ENCODE results near the gene SEMA3G. TPM values are rescaled to one million over a fixed set of nuclear protein-coding genes. Genes with fewer than 3 reads are reported as not detected.

The SEMA3G gene
- total RNA-seq, 2 donors from 2014 or later, result 2.4 to 2.6 TPM

DNA sequence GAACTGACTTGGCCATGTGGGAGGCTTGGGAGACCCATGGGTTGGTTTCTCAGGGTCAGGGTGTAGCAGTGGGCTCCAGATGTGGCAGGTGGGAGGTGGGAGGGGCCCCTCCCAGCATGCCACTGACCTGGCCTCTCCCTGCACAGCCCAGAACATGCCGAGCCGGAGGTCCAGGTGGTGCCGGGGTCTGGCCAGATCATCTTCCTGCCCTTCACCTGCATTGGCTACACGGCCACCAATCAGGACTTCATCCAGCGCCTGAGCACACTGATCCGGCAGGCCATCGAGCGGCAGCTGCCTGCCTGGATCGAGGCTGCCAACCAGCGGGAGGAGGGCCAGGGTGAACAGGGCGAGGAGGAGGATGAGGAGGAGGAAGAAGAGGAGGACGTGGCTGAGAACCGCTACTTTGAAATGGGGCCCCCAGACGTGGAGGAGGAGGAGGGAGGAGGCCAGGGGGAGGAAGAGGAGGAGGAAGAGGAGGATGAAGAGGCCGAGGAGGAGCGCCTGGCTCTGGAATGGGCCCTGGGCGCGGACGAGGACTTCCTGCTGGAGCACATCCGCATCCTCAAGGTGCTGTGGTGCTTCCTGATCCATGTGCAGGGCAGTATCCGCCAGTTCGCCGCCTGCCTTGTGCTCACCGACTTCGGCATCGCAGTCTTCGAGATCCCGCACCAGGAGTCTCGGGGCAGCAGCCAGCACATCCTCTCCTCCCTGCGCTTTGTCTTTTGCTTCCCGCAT lies 42.3 kb upstream of the SEMA3G start:
- no peak for DNase-seq
- Histone ChIP-seq H3K27ac (no peak overlapping the region), H3K9me3 (no peaks in the 10 kb centered on the region), H3K9ac (ENCODE audit: low read depth in 2 of 2, low read length in 2 of 2) (no peak overlapping the region), H3K27me3 (no peaks in the 10 kb centered on the region), H3K36me3 (no peaks in the 10 kb centered on the region), H3K4me3 (no peak overlapping the region), H3K4me1 (no peaks in the 10 kb centered on the region)
- TF ChIP-seq, protein P1, sequence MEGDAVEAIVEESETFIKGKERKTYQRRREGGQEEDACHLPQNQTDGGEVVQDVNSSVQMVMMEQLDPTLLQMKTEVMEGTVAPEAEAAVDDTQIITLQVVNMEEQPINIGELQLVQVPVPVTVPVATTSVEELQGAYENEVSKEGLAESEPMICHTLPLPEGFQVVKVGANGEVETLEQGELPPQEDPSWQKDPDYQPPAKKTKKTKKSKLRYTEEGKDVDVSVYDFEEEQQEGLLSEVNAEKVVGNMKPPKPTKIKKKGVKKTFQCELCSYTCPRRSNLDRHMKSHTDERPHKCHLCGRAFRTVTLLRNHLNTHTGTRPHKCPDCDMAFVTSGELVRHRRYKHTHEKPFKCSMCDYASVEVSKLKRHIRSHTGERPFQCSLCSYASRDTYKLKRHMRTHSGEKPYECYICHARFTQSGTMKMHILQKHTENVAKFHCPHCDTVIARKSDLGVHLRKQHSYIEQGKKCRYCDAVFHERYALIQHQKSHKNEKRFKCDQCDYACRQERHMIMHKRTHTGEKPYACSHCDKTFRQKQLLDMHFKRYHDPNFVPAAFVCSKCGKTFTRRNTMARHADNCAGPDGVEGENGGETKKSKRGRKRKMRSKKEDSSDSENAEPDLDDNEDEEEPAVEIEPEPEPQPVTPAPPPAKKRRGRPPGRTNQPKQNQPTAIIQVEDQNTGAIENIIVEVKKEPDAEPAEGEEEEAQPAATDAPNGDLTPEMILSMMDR (IDR thresholded peaks at IDR 0.05), result no peak
- intact Hi-C loops (cut with DNase I), result no loop called here

DNA sequence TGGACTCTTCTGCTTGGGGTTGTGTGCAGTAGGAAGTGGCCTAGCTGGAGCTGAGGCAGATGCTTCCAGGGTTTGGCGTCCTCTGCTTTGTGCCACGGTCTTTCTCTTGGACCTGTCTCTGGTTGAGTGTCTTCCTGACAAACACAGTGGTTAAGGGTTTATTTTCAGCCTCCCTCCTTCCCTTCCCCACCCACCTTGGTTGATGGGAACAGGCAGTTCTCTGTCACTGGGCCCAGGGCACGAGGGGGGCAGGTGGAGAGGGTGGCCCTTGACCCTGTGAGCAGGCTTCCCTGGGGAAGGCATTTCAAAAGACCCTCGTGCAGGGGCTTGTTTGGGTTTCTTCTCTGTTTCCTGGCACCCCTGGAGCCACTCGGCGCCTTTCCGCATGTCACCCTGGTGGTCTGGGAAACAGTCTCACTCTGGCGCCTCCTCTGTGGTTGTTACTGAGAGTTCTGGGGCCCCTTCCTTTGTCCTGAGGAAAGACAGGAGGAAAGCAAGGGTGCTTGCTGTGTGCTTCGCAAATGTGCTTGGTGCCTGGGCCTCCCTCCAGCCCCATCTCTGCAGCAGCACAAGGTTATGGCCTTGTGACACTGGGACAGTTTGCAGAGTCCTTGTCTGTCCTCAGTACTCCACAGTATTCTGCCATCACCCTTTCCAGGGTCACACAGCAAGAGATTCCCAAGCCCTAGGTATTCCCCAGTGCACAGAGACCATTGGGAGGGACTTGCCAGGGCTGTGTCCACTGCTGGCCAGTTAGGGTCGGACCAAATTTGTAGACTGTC lies 40.0 kb upstream of the SEMA3G start:
- intact Hi-C loops (cut with DNase I), result no loop called here
- no peaks in the 10 kb centered on the region for H3K36me3 ChIP-seq
- no peaks in the 10 kb centered on the region for H3K27me3 ChIP-seq
- TF ChIP-seq, protein P1 (IDR thresholded peaks at IDR 0.05), result no peak
- H3K4me3 ChIP-seq, result no peak overlapping the region
- H3K9me3 ChIP-seq, result no peaks in the 10 kb centered on the region
- DNase-seq, result no peak
- H3K27ac ChIP-seq, result no peak overlapping the region
- H3K9ac ChIP-seq (ENCODE audit: low read depth in 2 of 2, low read length in 2 of 2), result no peak overlapping the region
- no peaks in the 10 kb centered on the region for H3K4me1 ChIP-seq

DNA sequence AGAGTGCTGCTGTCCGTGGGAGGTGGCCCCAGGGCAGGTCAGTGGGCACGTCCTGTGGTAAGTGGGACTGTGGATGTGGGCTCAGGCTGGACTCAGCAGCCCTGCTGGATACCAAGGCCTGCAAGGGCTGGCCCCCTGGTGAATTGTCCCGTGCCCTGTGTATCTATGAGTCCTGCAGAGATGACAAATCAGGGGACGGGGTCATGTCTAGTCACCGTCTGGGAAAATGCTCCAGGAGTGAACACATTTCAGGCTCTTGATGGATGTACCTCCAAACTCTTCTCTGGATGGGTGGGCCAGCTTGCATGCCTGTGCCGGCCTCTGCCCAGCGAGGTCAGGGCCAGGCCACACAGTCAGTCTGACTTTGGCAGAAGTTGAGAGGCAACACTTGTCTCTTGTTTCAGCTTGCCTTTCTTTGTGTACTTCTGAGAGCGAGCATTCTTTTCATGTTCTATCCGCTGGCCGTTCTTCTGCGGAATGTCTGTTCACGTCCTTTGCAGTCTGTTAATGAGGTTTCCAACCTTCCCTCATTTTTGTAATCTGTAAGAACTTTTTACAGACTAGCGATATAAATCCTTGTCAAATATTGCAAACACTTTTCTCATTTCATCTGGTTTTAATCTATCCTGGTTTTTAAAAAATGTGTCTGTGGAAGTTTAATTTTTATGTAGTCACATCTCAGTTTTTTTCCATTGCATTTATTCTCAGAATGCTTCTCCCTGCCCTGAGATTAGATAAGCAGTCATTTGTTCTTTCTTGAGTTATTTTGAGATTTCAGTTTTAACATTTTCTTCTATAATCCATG lies 38.9 kb upstream of the SEMA3G start:
- TF ChIP-seq, protein P1 (IDR thresholded peaks at IDR 0.05), result no peak
- Histone ChIP-seq H3K27me3 (no peaks in the 10 kb centered on the region), H3K27ac (no peak overlapping the region), H3K36me3 (peaks cover under 1% of the 10 kb centered on the region), H3K4me1 (no peaks in the 10 kb centered on the region), H3K9me3 (no peaks in the 10 kb centered on the region), H3K9ac (ENCODE audit: low read depth in 2 of 2, low read length in 2 of 2) (no peak overlapping the region), H3K4me3 (no peak overlapping the region)
- intact Hi-C loops (cut with DNase I), result no loop called here
- no peak for DNase-seq

DNA sequence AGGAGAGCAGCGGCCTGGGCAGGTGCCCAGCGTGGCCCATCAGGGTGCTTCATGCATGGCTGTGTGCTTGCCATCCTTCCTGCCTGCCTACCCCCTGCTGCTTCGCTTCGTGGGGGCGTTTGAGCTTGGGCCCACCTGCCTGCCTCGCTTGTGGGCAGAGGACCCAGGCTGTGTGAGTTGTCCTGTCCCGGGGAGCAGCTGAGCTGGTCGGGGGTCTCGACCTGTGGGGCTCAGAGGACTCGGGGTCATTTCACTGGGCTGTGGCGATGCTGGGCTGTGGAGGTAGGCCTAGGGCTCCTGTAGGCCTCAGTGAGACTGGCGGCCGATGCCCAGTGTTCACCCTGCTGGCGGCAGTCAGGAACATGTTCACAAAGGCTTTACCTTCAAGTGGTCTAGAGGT lies 38.2 kb upstream of the SEMA3G start:
- H3K4me1 ChIP-seq, result no peaks in the 10 kb centered on the region
- TF ChIP-seq, protein P1 (IDR thresholded peaks at IDR 0.05), result no peak
- H3K9ac ChIP-seq (ENCODE audit: low read depth in 2 of 2, low read length in 2 of 2), result no peak overlapping the region
- H3K27me3 ChIP-seq, result no peaks in the 10 kb centered on the region
- H3K27ac ChIP-seq, result no peak overlapping the region
- H3K4me3 ChIP-seq, result no peak overlapping the region
- H3K9me3 ChIP-seq, result no peaks in the 10 kb centered on the region
- no peak for DNase-seq
- peaks cover 6% of the 10 kb centered on the region for H3K36me3 ChIP-seq
- intact Hi-C loops (cut with DNase I), result no loop called here

DNA sequence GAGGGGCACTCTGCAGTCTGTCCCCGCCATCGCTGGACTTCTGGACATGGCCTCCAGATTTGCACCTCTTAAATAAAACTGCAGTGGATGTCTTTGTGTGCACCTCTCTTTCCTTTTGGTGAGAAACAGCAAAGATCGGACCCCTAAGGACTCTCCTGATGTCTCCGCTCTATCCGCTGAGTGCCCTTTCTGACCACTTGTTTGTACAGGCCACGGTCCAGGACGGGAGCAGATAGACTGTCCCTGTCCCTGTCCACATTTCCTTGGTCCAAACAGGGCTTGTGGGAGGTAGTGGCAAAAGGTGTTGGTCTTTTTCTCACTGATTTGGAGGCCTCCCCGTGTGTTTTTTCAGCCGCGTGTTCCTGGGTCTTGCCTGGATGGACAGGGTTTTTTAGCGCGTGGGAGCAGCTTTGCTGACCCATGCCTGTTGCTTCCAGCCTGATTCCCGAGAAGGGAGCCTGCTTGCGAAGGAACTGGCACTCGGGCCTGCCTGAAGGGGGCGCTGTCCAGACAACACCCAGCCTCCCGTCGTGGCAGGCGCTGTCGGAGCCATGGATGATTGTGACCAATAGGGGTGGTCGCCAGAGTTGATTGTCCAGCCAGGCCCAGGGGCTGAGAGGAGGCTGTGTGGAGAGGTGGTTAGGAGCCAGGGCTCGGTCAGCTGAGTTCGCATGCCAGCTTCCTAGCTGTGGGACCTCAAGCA lies 37.1 kb upstream of the SEMA3G start:
- intact Hi-C loops (cut with DNase I), result no loop called here
- Histone ChIP-seq H3K27me3 (no peaks in the 10 kb centered on the region), H3K4me1 (no peaks in the 10 kb centered on the region), H3K36me3 (peaks cover 6% of the 10 kb centered on the region), H3K9me3 (no peaks in the 10 kb centered on the region), H3K27ac (no peak overlapping the region), H3K9ac (ENCODE audit: low read depth in 2 of 2, low read length in 2 of 2) (no peak overlapping the region), H3K4me3 (no peak overlapping the region)
- DNase-seq, result no peak
- TF ChIP-seq, protein P1 (IDR thresholded peaks at IDR 0.05), result no peak
